Gastrocnemius medialis (tissue), 4 donors: Measurements from ENCODE around the gene LTA. TPM values are rescaled to one million over a fixed set of nuclear protein-coding genes. Genes with fewer than 3 reads are reported as not detected.

Source experiments
- ATAC-seq, 2 donors: fragments of 150-250 bp; one replicate each; pipeline ENCODE4 v1.9.1; 2016
- DNase-seq, 2 donors: peaks; one replicate each; pipeline ENCODE4 v3.0.0-alpha.2; 2019
- H3K27ac ChIP-seq, 4 donors: fragments of 200-600 bp; sonication (generic); 1 replicate in 1 of 4; 2 replicates in 3 of 4; pipeline ENCODE4 v1.5.1; 2016 to 2018; ENCODE audit warnings: mild to moderate bottlenecking in 2 of 4, moderate library complexity in 1 of 4
- H3K27me3 ChIP-seq, 3 donors: fragments of 200-600 bp; sonication (generic) in 2 of 3; 1 replicate in 1 of 3; 2 replicates in 2 of 3; pipeline versions ENCODE4 v1.5.1 to v1.6.0; 2016 to 2019; ENCODE audit warnings: mild to moderate bottlenecking in 1 of 3, moderate library complexity in 1 of 3
- H3K36me3 ChIP-seq, 2 donors: fragments of 200-600 bp; sonication (generic) in 1 of 2; one replicate each; pipeline ENCODE4 v1.5.1; 2017 to 2018
- H3K4me1 ChIP-seq, 2 donors: fragments of 200-600 bp; sonication (generic) in 1 of 2; one replicate each; pipeline ENCODE4 v1.5.1; 2016 to 2017; ENCODE audit warnings: mild to moderate bottlenecking in 2 of 2
- H3K4me3 ChIP-seq, 4 donors: fragments of 200-600 bp; sonication (generic) in 3 of 4; 1 replicate in 1 of 4; 2 replicates in 3 of 4; pipeline ENCODE4 v1.5.1; 2016 to 2019; ENCODE audit warnings: mild to moderate bottlenecking in 2 of 4
- H3K9me3 ChIP-seq, 3 donors: fragments of 200-600 bp; sonication (generic) in 2 of 3; 1 replicate in 1 of 3; 2 replicates in 2 of 3; pipeline ENCODE4 v1.5.1; 2016 to 2019
- CTCF ChIP-seq, 5 experiments: fragments of 450-650 bp in 3 of 5; fragments of 200-600 bp in 2 of 5; sonication (generic) in 2 of 5; IDR thresholded peaks in 4 of 5; conservative IDR thresholded peaks in 1 of 5; 1 replicate in 4 of 5; 2 replicates in 1 of 5; pipeline ENCODE4 v1.5.1; 2016 to 2019; ENCODE audit warnings: antibody characterized with exemption in 5 of 5, mild to moderate bottlenecking in 3 of 5, moderate library complexity in 3 of 5
- POLR2A ChIP-seq, 2 donors: fragments of 450-650 bp; IDR thresholded peaks; one replicate each; pipeline ENCODE4 v1.6.1; 2017; ENCODE audit warnings: antibody characterized with exemption in 2 of 2, mild to moderate bottlenecking in 2 of 2, moderate library complexity in 2 of 2
- in situ Hi-C, 4 donors: fragments of 200-750 bp; cut with MboI; loops; one replicate each; pipeline versions ENCODE4 v1.15.0 to v1.8.0; 2017; ENCODE audit warnings: low sequenced_read_pairs in 4 of 4
- intact Hi-C: fragments of 100-400 bp; cut with DNase I; formaldehyde crosslinking; loops from one replicate; pipeline ENCODE4 v1.15.1; 2023; ENCODE audit warnings: low total_unique reads
- total RNA-seq, 4 donors: library from RNA; depleted of rRNA; stranded (reverse); fragments of >200 nt; gene quantifications; one replicate each; pipeline versions ENCODE4 v1.1.0 to v1.2.3, GENCODE V29; 2016

The LTA gene
- not detected for total RNA-seq

- intact Hi-C loops = no loop called here
- Histone ChIP-seq H3K27ac (no peak within 1 kb of the TSS), H3K9me3 (no peaks in the 10 kb centered on the region), H3K4me1 (no peaks in the 10 kb centered on the region), H3K4me3 (no peak within 1 kb of the TSS), H3K27me3 (no peaks in the 10 kb centered on the region), H3K36me3 (no peaks in the 10 kb centered on the region)
- in situ Hi-C loops = no loop called here
- ATAC-seq (no peak), DNase-seq (no peak)
- no peak for TF ChIP-seq CTCF (IDR thresholded peaks at IDR 0.05 in 4 of 5, conservative IDR thresholded peaks at IDR 0.05 in 1 of 5)
- TF ChIP-seq POLR2A (IDR thresholded peaks at IDR 0.05) = no peak
These were observed at the start of gene LTA for GRCh38 chr6:31572041-31572911. Gene LTA (plus strand): TSS chr6:31572289. CDS start chr6:31572743, 454 bp downstream.

- DNase-seq (no peak), ATAC-seq (no peak)
- Histone ChIP-seq H3K4me1 (no peaks in the 10 kb centered on the region), H3K27ac (no peak overlapping the region), H3K36me3 (peaks cover 0 to 10% of the 10 kb centered on the region in 2 donors), H3K9me3 (no peaks in the 10 kb centered on the region), H3K27me3 (no peaks in the 10 kb centered on the region), H3K4me3 (no peak overlapping the region)
- intact Hi-C loops (no loop called here), in situ Hi-C loops (loop anchor here in 1 of 4 donors (25.0 kb wide), 1 partner anchor 662 kb away; the partner anchor contains the start of genes AGER, AGPAT1, GPSM3 and PBX2)
- no peak for TF ChIP-seq POLR2A (IDR thresholded peaks at IDR 0.05)
- no peak for TF ChIP-seq CTCF (IDR thresholded peaks at IDR 0.05 in 4 of 5, conservative IDR thresholded peaks at IDR 0.05 in 1 of 5)
These were observed 46.5 kb upstream of the LTA start for GRCh38 chr6:31525553-31525931.

GRCh38 chr6:31525932-31526591, 46.0 kb upstream of the LTA start:
- Histone ChIP-seq H3K4me3 (no peak overlapping the region), H3K36me3 (peaks cover 0 to 15% of the 10 kb centered on the region in 2 donors), H3K9me3 (no peaks in the 10 kb centered on the region), H3K27me3 (no peaks in the 10 kb centered on the region), H3K4me1 (no peaks in the 10 kb centered on the region), H3K27ac (no peak overlapping the region)
- no peak for TF ChIP-seq POLR2A (IDR thresholded peaks at IDR 0.05)
- TF ChIP-seq CTCF (IDR thresholded peaks at IDR 0.05 in 4 of 5, conservative IDR thresholded peaks at IDR 0.05 in 1 of 5) = no peak
- no peak for ATAC-seq
- DNase-seq = no peak
- intact Hi-C loops (no loop called here), in situ Hi-C loops (loop anchor here in 1 of 4 donors (25.0 kb wide), 1 partner anchor 661 kb away; the partner anchor contains the start of genes AGER, AGPAT1, GPSM3 and PBX2)

GRCh38 chr6:31528307-31528777, 43.7 kb upstream of the LTA start:
- TF ChIP-seq POLR2A (IDR thresholded peaks at IDR 0.05) (no peak), CTCF (IDR thresholded peaks at IDR 0.05 in 4 of 5, conservative IDR thresholded peaks at IDR 0.05 in 1 of 5) (no peak)
- H3K27me3 ChIP-seq = no peaks in the 10 kb centered on the region
- ATAC-seq = no peak
- intact Hi-C loops = no loop called here
- H3K27ac ChIP-seq = no peak overlapping the region
- H3K4me1 ChIP-seq = no peaks in the 10 kb centered on the region
- H3K4me3 ChIP-seq = no peak overlapping the region
- in situ Hi-C loops = loop anchor here in 1 of 4 donors (25.0 kb wide), 1 partner anchor 659 kb away; the partner anchor contains the start of genes AGER, AGPAT1, GPSM3 and PBX2
- DNase-seq = no peak
- peaks cover 0 to 38% of the 10 kb centered on the region in 2 donors for H3K36me3 ChIP-seq
- no peaks in the 10 kb centered on the region for H3K9me3 ChIP-seq
